ENCODE results near the gene LRRC23. TPM values are rescaled to one million over a fixed set of nuclear protein-coding genes. Genes with fewer than 3 reads are reported as not detected.

Gene LRRC23
- total and polyA plus RNA-seq, 2 of the 4 experiments (the other 2 are of a cell fraction): 11.1 to 11.4 TPM

GRCh38 chr12:6921996-6922946 lies 17.6 kb downstream of the LRRC23 start (continued):
- no peak for TF ChIP-seq MAZ (IDR thresholded peaks at IDR 0.05; ENCODE audit: borderline replicate concordance, low read depth, low read length)

- H3K23ac ChIP-seq (ENCODE audit: low read depth, low read length): no peak overlapping the region
- no peak overlapping the region for H2BK120ac ChIP-seq (ENCODE audit: low read depth, low read length)
- peaks cover 16 to 22% of the 10 kb centered on the region in 2 experiments; a peak in 3 of 4 replicates for H3K79me1 ChIP-seq (ENCODE audit: low read depth in 1 of 2, low read length in 2 of 2)
- BruUV-seq (replicated peaks): no TSS peak
- peaks cover 34% of the 10 kb centered on the region for H3K36me3 ChIP-seq (ENCODE audit: control insufficient read depth, insufficient read depth, low read length)
- no peak overlapping the region for H2AK5ac ChIP-seq (ENCODE audit: low read depth, low read length)
- 57% methylated on average over 2 of the region's 10 CpGs; no CpG with 5 or more reads in 1 of the 2 experiments for WGBS, 2 experiments (ENCODE audit: extremely low coverage in 2 of 2, insufficient read length in 1 of 2)
- ChIA-PET POLR2A (ENCODE audit: unreplicated experiment) (no interaction called here), CTCF (interaction anchor here (1.7 to 1.8 kb wide), 2 partner anchors 9 to 14 kb away, joined by 5 to 7 read pairs; partner anchors contain the start of gene ENO2)
- H2BK20ac ChIP-seq (ENCODE audit: low read depth, low read length): no peak overlapping the region
- H3K4me3 ChIP-seq (ENCODE audit: insufficient read depth, low read depth, low read length): no peak overlapping the region
- dilution Hi-C loops (cut with HindIII; ENCODE audit: low sequenced_read_pairs, unreplicated experiment): no loop called here
- H3K27ac ChIP-seq (ENCODE audit: insufficient read depth, low read length): no peak overlapping the region
- TF ChIP-seq NFE2L2 (IDR thresholded peaks at IDR 0.05; ENCODE audit: low read depth, low read length) (no peak), RCOR1 (IDR thresholded peaks at IDR 0.05; ENCODE audit: insufficient replicate concordance, low read length) (no peak), MAZ (IDR thresholded peaks at IDR 0.05; ENCODE audit: borderline replicate concordance, low read depth, low read length) (no peak), RAD21 (IDR thresholded peaks at IDR 0.05; ENCODE audit: low read length) (no peak), BHLHE40 (IDR thresholded peaks at IDR 0.05; ENCODE audit: low read depth, low read length) (no peak), SMC3 (IDR thresholded peaks at IDR 0.05; ENCODE audit: low read depth, low read length) (no peak), RFX5 (IDR thresholded peaks at IDR 0.05; ENCODE audit: low read depth, low read length) (no peak), POLR2A (IDR thresholded peaks at IDR 0.05; ENCODE audit: low read depth, low read length) (no peak), USF2 (IDR thresholded peaks at IDR 0.05; ENCODE audit: low read depth, low read length) (no peak), MXI1 (IDR thresholded peaks at IDR 0.05; ENCODE audit: borderline replicate concordance, low read depth, low read length) (no peak)
- DNase-seq (no peak), ATAC-seq (ENCODE audit: low read depth) (no peak)
- no peak overlapping the region for H4K8ac ChIP-seq (ENCODE audit: low read depth in 2 of 2, low read length in 2 of 2)
- intact Hi-C loops (cut with micrococcal nuclease): no loop called here
- no peak overlapping the region for H3K9ac ChIP-seq (ENCODE audit: low read depth, low read length)
- no peak overlapping the region for H3K4ac ChIP-seq (ENCODE audit: low read depth, low read length)
- no peaks in the 10 kb centered on the region for H3K9me3 ChIP-seq (ENCODE audit: control insufficient read depth, insufficient read depth, low read length)
- H3K4me2 ChIP-seq (ENCODE audit: low read depth, low read length): no peak overlapping the region
- H4K20me1 ChIP-seq (ENCODE audit: insufficient read depth, low read length): no peaks in the 10 kb centered on the region; the same call in 1 of the 2 replicates
- H3K18ac ChIP-seq (ENCODE audit: low read depth, low read length): no peak overlapping the region
- H3K14ac ChIP-seq (replicated peaks; ENCODE audit: low read depth, low read length): no peak overlapping the region
- peaks cover 20% of the 10 kb centered on the region for H3K4me1 ChIP-seq (ENCODE audit: control insufficient read depth, insufficient read depth, low read length)
- peaks cover 6% of the 10 kb centered on the region; the same call in 1 of the 2 replicates for H3K9me1 ChIP-seq (ENCODE audit: insufficient read depth, low read length)
- no peak overlapping the region for H2AK9ac ChIP-seq (replicated peaks; ENCODE audit: low read depth, low read length, poor library complexity)
- in situ Hi-C loops (cut with MboI; ENCODE audit: low sequenced_read_pairs): no loop called here
- H2BK5ac ChIP-seq (ENCODE audit: low read depth, low read length, poor library complexity, severe bottlenecking): no peak overlapping the region
- H2AFZ ChIP-seq (replicated peaks; ENCODE audit: low read length, poor library complexity): no peak overlapping the region
- no peak overlapping the region for H3K56ac ChIP-seq (ENCODE audit: extremely low read depth, insufficient read depth, low read length)
- H2BK15ac ChIP-seq (ENCODE audit: low read depth, low read length): no peak overlapping the region
- no peaks in the 10 kb centered on the region for H3K27me3 ChIP-seq (ENCODE audit: control insufficient read depth, insufficient read depth, low read length)
- H4K91ac ChIP-seq (ENCODE audit: insufficient read depth, low read depth, low read length): no peak overlapping the region
- no peak overlapping the region for H4K5ac ChIP-seq (ENCODE audit: low read depth, low read length)
Measured at GRCh38 chr12:6923003-6923732, 18.5 kb downstream of the LRRC23 start.
